GM10248 (cell line): ENCODE results near the gene TNFRSF13B.

Source experiments
- CTCF ChIA-PET: fragments of 300-600 bp; sonication (Branson Sonifier 250); formaldehyde crosslinking; extraction: SDS; loops from one replicate; lab custom pipeline; 2021; ENCODE audit warnings: antibody characterized with exemption; lab: Yijun Ruan, JAX
- POLR2A ChIA-PET: fragments of 350-650 bp; sonication (Branson Sonifier 250); formaldehyde crosslinking; extraction: SDS; loops from one replicate; lab custom pipeline; 2020; ENCODE audit warnings: antibody characterized with exemption; lab: Yijun Ruan, JAX
- DNase-seq: peaks from one replicate; pipeline ENCODE4 v3.0.0; 2012; ENCODE audit errors: extremely low spot score
- CTCF ChIP-seq: IDR thresholded peaks from 2 replicates; pipeline ENCODE4 v1.5.1; 2012; ENCODE audit warnings: mild to moderate bottlenecking, low read depth; ENCODE audit errors: extremely low read depth, missing control alignments, control extremely low read depth

TNFRSF13B gene

GRCh38 chr17:16928406-16929034, 43.4 kb downstream of the TNFRSF13B start:
- no peak for DNase-seq
- TF ChIP-seq CTCF: no peak
- POLR2A ChIA-PET: interaction anchor here (0.7 kb wide), 1 partner anchor 59 kb away, joined by 3 read pairs; no protein-coding TSS in a partner anchor
- CTCF ChIA-PET: interaction anchor here (1.4 to 1.7 kb wide), 3 partner anchors 12 to 63 kb away, joined by 3 to 5 read pairs (median 3); no protein-coding TSS in a partner anchor

DNA sequence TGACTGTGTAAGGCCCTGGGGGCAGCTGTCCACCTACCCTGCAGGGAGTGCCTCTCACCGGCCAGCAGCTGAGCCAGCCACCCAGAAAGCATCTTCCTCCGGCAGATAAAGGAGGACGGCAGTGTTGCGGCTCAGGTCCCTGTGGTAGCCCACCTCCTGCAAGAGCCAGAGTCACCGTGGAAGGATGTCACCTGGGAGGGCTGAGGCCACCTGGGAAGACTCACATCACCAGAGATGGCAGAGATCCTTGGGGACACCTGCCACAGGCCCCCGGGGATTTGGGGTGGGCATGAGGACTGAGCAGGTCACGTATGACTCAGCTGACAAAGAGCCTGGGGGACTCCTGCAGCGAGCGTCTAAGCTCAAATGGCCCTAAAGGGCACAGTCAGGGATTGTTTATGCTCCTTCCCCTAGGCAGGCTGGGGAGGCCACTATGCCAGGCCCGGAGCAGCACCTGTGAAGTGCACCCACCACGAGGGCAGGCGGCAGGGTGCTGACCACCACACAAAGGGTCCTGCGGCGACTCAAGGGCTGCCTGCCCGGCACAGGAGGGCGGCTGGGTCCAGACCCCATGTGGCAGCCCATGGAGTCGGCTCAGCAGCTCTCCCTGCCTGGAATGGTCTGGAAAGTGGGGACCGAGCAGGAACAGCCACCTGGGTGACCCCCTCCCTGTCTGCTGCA, 44.1 kb downstream of the TNFRSF13B start:
- ChIA-PET POLR2A (no interaction called here), CTCF (interaction anchor here (1.4 to 1.7 kb wide), 2 partner anchors 12 to 64 kb away, joined by 3 to 5 read pairs; no protein-coding TSS in a partner anchor)
- DNase-seq: no peak
- no peak for TF ChIP-seq CTCF

- TF ChIP-seq CTCF: no peak
- POLR2A ChIA-PET: no interaction called here
- CTCF ChIA-PET: interaction anchor here (1.4 to 1.7 kb wide), 2 partner anchors 11 to 65 kb away, joined by 3 to 5 read pairs; no protein-coding TSS in a partner anchor
- DNase-seq: no peak
These were observed 45.1 kb downstream of the TNFRSF13B start for GRCh38 chr17:16926571-16927451.

- ChIA-PET POLR2A (no interaction called here), CTCF (no interaction called here)
- no peak for TF ChIP-seq CTCF
- DNase-seq: no peak
These were observed 45.8 kb downstream of the TNFRSF13B start for GRCh38 chr17:16926061-16926511.

- ChIA-PET POLR2A (no interaction called here), CTCF (no interaction called here)
- TF ChIP-seq CTCF: no peak
- peak; percentile 14 for DNase-seq
These were observed 46.4 kb downstream of the TNFRSF13B start for GRCh38 chr17:16925461-16926060.
